Pancreas (tissue), 10 donors: ENCODE measurements around the gene LAMB1. TPM values are rescaled to one million over a fixed set of nuclear protein-coding genes. Genes with fewer than 3 reads are reported as not detected.
"Not testable (repeated sequence)": the region's sequence is repeated elsewhere in the genome, so short reads cannot be mapped to it uniquely, and the experiment has no call there.

ENCODE experiments used
- ATAC-seq, 4 donors: fragments of 200-7000 bp; cut with Tn5 transposase; one replicate each; pipeline versions ENCODE4 v1.8.0 to v1.9.1; 2020; ENCODE audit warnings: mild to moderate bottlenecking in 4 of 4, moderate library complexity in 4 of 4
- DNase-seq, 6 donors: peaks; one replicate each; pipeline ENCODE4 v3.0.0-alpha.2; 2020
- FAIRE-seq: peaks from 2 replicates; lab custom pipeline; 2012; peaks lifted over from hg19 to GRCh38; lab: Jason Lieb, UNC
- H3K27ac ChIP-seq, 4 donors: fragments of 200-600 bp; sonication (generic); 1 replicate in 3 of 4; 2 replicates in 1 of 4; pipeline versions ENCODE4 v1.5.0 to v1.8.0; 2020
- H3K27me3 ChIP-seq, 4 donors: fragments of 200-600 bp; one replicate each; pipeline ENCODE4 v1.8.0; 2021
- H3K36me3 ChIP-seq, 3 donors: fragments of 200-600 bp; sonication (generic) in 1 of 3; one replicate each; pipeline versions ENCODE4 v1.5.0 to v1.8.0; 2020 to 2021
- H3K4me1 ChIP-seq, 3 donors: fragments of 200-600 bp; one replicate each; pipeline ENCODE4 v1.8.0; 2021
- H3K4me3 ChIP-seq, 4 donors: fragments of 200-600 bp; sonication (generic) in 2 of 4; one replicate each; pipeline versions ENCODE4 v1.5.0 to v1.8.0; 2020 to 2021
- H3K9me3 ChIP-seq, 4 donors: fragments of 200-600 bp; one replicate each; pipeline ENCODE4 v1.8.0; 2021
- CTCF ChIP-seq, 4 donors: fragments of 200-600 bp; sonication (generic) in 3 of 4; IDR thresholded peaks; one replicate each; pipeline versions ENCODE4 v1.5.0 to v1.8.0; 2021; ENCODE audit warnings: antibody characterized with exemption in 4 of 4
- WGBS, 2 donors: extraction: QIAGEN DNeasy Blood & Tissue Kit; methylation state at CpG; one replicate each; pipeline ENCODE4 v1.1.7; 2013; 5-methylcytosine and 5-hydroxymethylcytosine counted together
- intact Hi-C, 3 donors: fragments of 100-400 bp; cut with DNase I; formaldehyde crosslinking; loops; one replicate each; pipeline versions ENCODE4 v1.11.1 to v1.14.2; 2022
- polyA plus RNA-seq, 2 donors: library from polyadenylated mRNA; stranded (reverse); fragments of 200-250 nt; gene quantifications; one replicate each; pipeline ENCODE4 v1.2.3, GENCODE V29; 2013
- total RNA-seq, 6 donors: library from RNA; stranded (reverse); fragmentation: NEBNext Ultra II Directional in 4 of 6; extraction: Animal tissue kit (Norgen Biotek cat#: 25700) in 4 of 6; gene quantifications; one replicate each; pipeline versions ENCODE4 v1.2.1 to v1.2.4, GENCODE V29; 2021 to 2023
- donor health status: healthy with polysubstance abuse.
- donor health status: DM: no; HTN: no; CAD: no; lungs with moderate emphysema.
- donor health status: DM: no; HTN: no; CAD: no.
- donor health status: control.
- donor health status: control.
- donor health status: Bipolar disorder and iron deficiency.
- donor health status: DM: yes; HTN: yes; CAD: no.
- donor health status: DM: no; HTN: no; CAD: no.
- donor health status: DM: no; HTN: no; CAD: no.
- donor health status: DM: yes; HTN: yes; CAD: no.

Gene LAMB1
- total and polyA plus RNA-seq, 8 donors: 25.5 to 169 (median 106) TPM

GRCh38 chr7:107898997-107899594, 103.9 kb downstream of the LAMB1 start:
- Histone ChIP-seq H3K36me3 (peaks cover 0 to 8% (median 0%) of the 10 kb centered on the region in 3 donors), H3K27ac (no peak overlapping the region), H3K4me1 (peaks cover 18 to 22% (median 21%) of the 10 kb centered on the region in 3 donors), H3K4me3 (no peak overlapping the region), H3K9me3 (no peaks in the 10 kb centered on the region), H3K27me3 (no peaks in the 10 kb centered on the region)
- TF ChIP-seq CTCF (IDR thresholded peaks at IDR 0.05): no peak
- WGBS, 2 donors: 33 to 35% methylated on average over 2 of the region's 2 CpGs
- ATAC-seq (peak in 2 of 4 donors; percentile 11 to 19), FAIRE-seq (no peak), DNase-seq (no peak)
- intact Hi-C loops: no loop called here

GRCh38 chr7:107892367-107892741, 110.6 kb downstream of the LAMB1 start:
- WGBS, 2 donors: 78 to 80% methylated on average over 8 of the region's 8 CpGs
- Histone ChIP-seq H3K4me1 (peaks cover 0 to 21% (median 16%) of the 10 kb centered on the region in 3 donors), H3K27ac (peak overlapping the region in 2 of 4 donors; percentile 87 to 91), H3K4me3 (peak overlapping the region in 3 of 4 donors; percentile 57 to 82 (median 66))
- H3K27me3 ChIP-seq, FAIRE-seq, H3K9me3 ChIP-seq, DNase-seq, H3K36me3 ChIP-seq, ATAC-seq, intact Hi-C loops: not testable (repeated sequence)

- WGBS, 2 donors: 11 to 20% methylated on average over 9 of the region's 9 CpGs
- H3K9me3 ChIP-seq: no peaks in the 10 kb centered on the region
- H3K27ac ChIP-seq: peak overlapping the region; percentile 87 to 95 (median 93)
- H3K27me3 ChIP-seq: no peaks in the 10 kb centered on the region
- H3K36me3 ChIP-seq: no peaks in the 10 kb centered on the region
- intact Hi-C loops: no loop called here
- no peak for TF ChIP-seq CTCF (IDR thresholded peaks at IDR 0.05)
- no peak for FAIRE-seq
- ATAC-seq: peak in 3 of 4 donors; percentile 13 to 44 (median 42)
- DNase-seq: no peak
- peaks cover 0 to 21% (median 16%) of the 10 kb centered on the region in 3 donors for H3K4me1 ChIP-seq
- peak overlapping the region; percentile 55 to 82 (median 62) for H3K4me3 ChIP-seq
Observed at GRCh38 chr7:107891636-107892366, 111.2 kb downstream of the LAMB1 start.

GRCh38 chr7:107890962-107891635, 111.9 kb downstream of the LAMB1 start, which contains the start of gene DLD:
Gene DLD (plus strand): TSS chr7:107891183. CDS start chr7:107891251, 68 bp downstream.
- ATAC-seq (peak; percentile 95 to 99 (median 98)), FAIRE-seq (peak; percentile 54), DNase-seq (peak; percentile 93 to 97 (median 94))
- H3K4me1 ChIP-seq: peaks cover 0 to 21% (median 16%) of the 10 kb centered on the region in 3 donors
- peak within 1 kb of the TSS; percentile 55 to 82 (median 62) for H3K4me3 ChIP-seq
- intact Hi-C loops: no loop called here
- no peaks in the 10 kb centered on the region for H3K27me3 ChIP-seq
- 0 to 1% methylated on average over 50 to 55 of the region's 55 CpGs for WGBS, 2 donors
- H3K36me3 ChIP-seq: no peaks in the 10 kb centered on the region
- peak within 1 kb of the TSS; percentile 87 to 95 (median 93) for H3K27ac ChIP-seq
- H3K9me3 ChIP-seq: no peaks in the 10 kb centered on the region
- no peak for TF ChIP-seq CTCF (IDR thresholded peaks at IDR 0.05)

GRCh38 chr7:107890493-107890961, 112.4 kb downstream of the LAMB1 start:
- ATAC-seq: peak; percentile 6 to 20 (median 7)
- intact Hi-C loops: no loop called here

More at GRCh38 chr7:107890493-107890961, 112.4 kb downstream of the LAMB1 start:
- Histone ChIP-seq H3K9me3 (no peaks in the 10 kb centered on the region), H3K36me3 (no peaks in the 10 kb centered on the region), H3K4me1 (peaks cover 0 to 21% (median 16%) of the 10 kb centered on the region in 3 donors), H3K27ac (peak overlapping the region; percentile 87 to 95 (median 93)), H3K4me3 (peak overlapping the region; percentile 55 to 82 (median 62)), H3K27me3 (no peaks in the 10 kb centered on the region)
- 3 to 4% methylated on average over 7 of the region's 7 CpGs for WGBS, 2 donors
- DNase-seq: peak in 1 of 6 donors; percentile 17
- no peak for TF ChIP-seq CTCF (IDR thresholded peaks at IDR 0.05)
- no peak for FAIRE-seq
